ENCODE measurements around the gene PTPRA.

PTPRA gene

GRCh38 chr20:3085571-3086072 lies 212.3 kb downstream of the PTPRA start:
- H3K4me3 ChIP-seq (ENCODE audit: low read depth, low read length): no peak overlapping the region
- DNase-seq (ENCODE audit: low read depth): no peak
- no peak for TF ChIP-seq CTCF (IDR thresholded peaks at IDR 0.05; ENCODE audit: low read depth, low read length, missing control alignments)

- no peak overlapping the region for H3K4me3 ChIP-seq (ENCODE audit: low read depth, low read length)
- TF ChIP-seq CTCF (IDR thresholded peaks at IDR 0.05; ENCODE audit: low read depth, low read length, missing control alignments): no peak
- DNase-seq (ENCODE audit: low read depth): no peak
Measured at GRCh38 chr20:3088031-3088430, 214.8 kb downstream of the PTPRA start.
